Stomach (tissue), 9 donors: ENCODE data around the gene MARCHF3. TPM values are rescaled to one million over a fixed set of nuclear protein-coding genes. Genes with fewer than 3 reads are reported as not detected.

Experiments
- DNase-seq, 2 donors: peaks; one replicate each; pipeline versions ENCODE4 v3.0.0 to v3.0.0-alpha.2; 2013 to 2019
- H3K27ac ChIP-seq, 5 donors: fragments of 200-600 bp in 4 of 5; sonication (generic) in 4 of 5; one replicate each; pipeline ENCODE4 v1.5.1; 2013 to 2019; ENCODE audit warnings: mild to moderate bottlenecking in 1 of 5, moderate library complexity in 1 of 5
- H3K27me3 ChIP-seq, 3 donors: fragments of 200-600 bp; sonication (generic); one replicate each; pipeline ENCODE4 v1.5.1; 2017 to 2019; ENCODE audit warnings: mixed run types in 1 of 3
- H3K36me3 ChIP-seq, 4 donors: fragments of 200-600 bp; sonication (generic); 1 replicate in 3 of 4; 2 replicates in 1 of 4; pipeline ENCODE4 v1.5.1; 2016 to 2019
- H3K4me1 ChIP-seq, 4 donors: fragments of 200-600 bp; sonication (generic); one replicate each; pipeline ENCODE4 v1.5.1; 2016 to 2019
- H3K4me3 ChIP-seq, 4 donors: fragments of 200-600 bp; sonication (generic) in 3 of 4; one replicate each; pipeline ENCODE4 v1.5.1; 2016 to 2019; ENCODE audit warnings: mild to moderate bottlenecking in 1 of 4
- H3K9me3 ChIP-seq, 4 donors: fragments of 200-600 bp; sonication (generic); one replicate each; pipeline ENCODE4 v1.5.1; 2016 to 2019
- CTCF ChIP-seq, 7 experiments: fragments of 450-650 bp in 4 of 7; fragments of 200-600 bp in 3 of 7; sonication (generic) in 3 of 7; IDR thresholded peaks; one replicate each; pipeline ENCODE4 v1.5.1; 2016 to 2019; ENCODE audit warnings: antibody characterized with exemption in 7 of 7, control low read depth in 2 of 7, mild to moderate bottlenecking in 1 of 7
- EP300 ChIP-seq: sonication (generic); formaldehyde crosslinking; IDR thresholded peaks from one replicate; pipeline ENCODE4 v1.6.1; 2017; ENCODE audit warnings: antibody characterized with exemption
- POLR2A ChIP-seq, 4 donors: fragments of 450-650 bp; IDR thresholded peaks; one replicate each; pipeline ENCODE4 v1.6.1; 2016; ENCODE audit warnings: antibody characterized with exemption in 4 of 4, control low read depth in 2 of 4, mild to moderate bottlenecking in 1 of 4, moderate library complexity in 1 of 4
- POLR2AphosphoS5 ChIP-seq, 3 donors: sonication (generic); formaldehyde crosslinking; IDR thresholded peaks; one replicate each; pipeline ENCODE4 v1.6.1; 2016; ENCODE audit warnings: antibody characterized with exemption in 3 of 3
- WGBS, 5 donors: extraction: QIAGEN DNeasy Blood & Tissue Kit in 3 of 5; methylation state at CpG; one replicate each; pipeline versions ENCODE4 v1.1.5 to v1.1.7; 2013 to 2018; 5-methylcytosine and 5-hydroxymethylcytosine counted together
- intact Hi-C: fragments of 100-400 bp; cut with DNase I; formaldehyde crosslinking; loops from one replicate; pipeline ENCODE4 v1.15.1; 2023; ENCODE audit warnings: low total_unique reads
- polyA plus RNA-seq, 3 donors: library from polyadenylated mRNA; stranded (reverse); fragments of 200-250 nt; gene quantifications; one replicate each; pipeline ENCODE4 v1.2.3, GENCODE V29; 2013
- total RNA-seq, 5 donors: library from RNA; depleted of rRNA; stranded (reverse); fragments of >200 nt; gene quantifications; one replicate each; pipeline versions ENCODE4 v1.1.0 to v1.2.3, GENCODE V29; 2014 to 2016
- donor health status: healthy with polysubstance abuse.
- donor health status: Bipolar disorder and iron deficiency.
- donor health status: healthy.

The MARCHF3 gene
- total and polyA plus RNA-seq, 8 donors: 1.1 to 11.9 (median 2.6) TPM; not detected in 1

GRCh38 chr5:126866851-126867636 is 163.3 kb downstream of the MARCHF3 start:
- Histone ChIP-seq H3K9me3 (no peaks in the 10 kb centered on the region), H3K27me3 (peaks cover 0 to 24% (median 0%) of the 10 kb centered on the region in 3 donors), H3K27ac (no peak overlapping the region), H3K4me3 (no peak overlapping the region), H3K4me1 (peaks cover 0 to 13% (median 4%) of the 10 kb centered on the region in 4 donors), H3K36me3 (no peaks in the 10 kb centered on the region)
- WGBS, 5 donors: 79 to 91% (median 85%) methylated on average over 6 to 8 of the region's 8 CpGs
- intact Hi-C loops: no loop called here
- TF ChIP-seq POLR2AphosphoS5 (IDR thresholded peaks at IDR 0.05) (no peak), POLR2A (IDR thresholded peaks at IDR 0.05) (no peak), CTCF (IDR thresholded peaks at IDR 0.05) (no peak), EP300 (no peak)
- no peak for DNase-seq

GRCh38 chr5:126865299-126865698 is 165.1 kb downstream of the MARCHF3 start:
- no peak for DNase-seq
- Histone ChIP-seq H3K27ac (no peak overlapping the region), H3K4me3 (no peak overlapping the region), H3K27me3 (peaks cover 0 to 16% (median 0%) of the 10 kb centered on the region in 3 donors), H3K4me1 (peaks cover 0 to 13% (median 4%) of the 10 kb centered on the region in 4 donors), H3K9me3 (no peaks in the 10 kb centered on the region), H3K36me3 (no peaks in the 10 kb centered on the region)
- intact Hi-C loops: no loop called here
- TF ChIP-seq POLR2AphosphoS5 (IDR thresholded peaks at IDR 0.05) (no peak), CTCF (IDR thresholded peaks at IDR 0.05) (no peak), EP300 (no peak), POLR2A (IDR thresholded peaks at IDR 0.05) (no peak)
- WGBS, 5 donors: 54 to 73% (median 70%) methylated on average over 3 of the region's 3 CpGs

GRCh38 chr5:126864042-126864688 is 166.2 kb downstream of the MARCHF3 start:
- Histone ChIP-seq H3K27me3 (peaks cover 0 to 13% (median 0%) of the 10 kb centered on the region in 3 donors), H3K9me3 (no peaks in the 10 kb centered on the region), H3K36me3 (no peaks in the 10 kb centered on the region), H3K4me3 (no peak overlapping the region), H3K4me1 (peaks cover 0 to 7% (median 3%) of the 10 kb centered on the region in 4 donors), H3K27ac (no peak overlapping the region)
- WGBS, 5 donors: 93 to 96% (median 95%) methylated on average over 21 to 22 of the region's 22 CpGs
- intact Hi-C loops: no loop called here
- TF ChIP-seq EP300 (no peak), POLR2A (IDR thresholded peaks at IDR 0.05) (no peak)
- DNase-seq: no peak

- no peaks in the 10 kb centered on the region for H3K36me3 ChIP-seq
- no peak overlapping the region for H3K27ac ChIP-seq
- peaks cover 0 to 6% (median 0%) of the 10 kb centered on the region in 3 donors for H3K27me3 ChIP-seq
- WGBS, 5 donors: 91 to 95% (median 93%) methylated on average over 4 of the region's 4 CpGs
- no peak for DNase-seq
- TF ChIP-seq POLR2AphosphoS5 (IDR thresholded peaks at IDR 0.05): no peak
- no peak for TF ChIP-seq EP300
- no peak for TF ChIP-seq POLR2A (IDR thresholded peaks at IDR 0.05)
- TF ChIP-seq CTCF (IDR thresholded peaks at IDR 0.05): no peak
- peaks cover 0 to 1% (median 0%) of the 10 kb centered on the region in 4 donors for H3K4me1 ChIP-seq
- H3K4me3 ChIP-seq: no peak overlapping the region
- H3K9me3 ChIP-seq: no peaks in the 10 kb centered on the region
- intact Hi-C loops: no loop called here
Observed at GRCh38 chr5:126863402-126863801, 167.0 kb downstream of the MARCHF3 start.
